ENCODE measurements around the gene TIRAP.
A peak's percentile ranks its signal among the peaks of the same experiment; 100 is the strongest.
"Not testable (repeated sequence)": the region's sequence is repeated elsewhere in the genome, so short reads cannot be mapped to it uniquely, and the experiment has no call there.

Gene TIRAP, protein sequence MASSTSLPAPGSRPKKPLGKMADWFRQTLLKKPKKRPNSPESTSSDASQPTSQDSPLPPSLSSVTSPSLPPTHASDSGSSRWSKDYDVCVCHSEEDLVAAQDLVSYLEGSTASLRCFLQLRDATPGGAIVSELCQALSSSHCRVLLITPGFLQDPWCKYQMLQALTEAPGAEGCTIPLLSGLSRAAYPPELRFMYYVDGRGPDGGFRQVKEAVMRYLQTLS

DNA sequence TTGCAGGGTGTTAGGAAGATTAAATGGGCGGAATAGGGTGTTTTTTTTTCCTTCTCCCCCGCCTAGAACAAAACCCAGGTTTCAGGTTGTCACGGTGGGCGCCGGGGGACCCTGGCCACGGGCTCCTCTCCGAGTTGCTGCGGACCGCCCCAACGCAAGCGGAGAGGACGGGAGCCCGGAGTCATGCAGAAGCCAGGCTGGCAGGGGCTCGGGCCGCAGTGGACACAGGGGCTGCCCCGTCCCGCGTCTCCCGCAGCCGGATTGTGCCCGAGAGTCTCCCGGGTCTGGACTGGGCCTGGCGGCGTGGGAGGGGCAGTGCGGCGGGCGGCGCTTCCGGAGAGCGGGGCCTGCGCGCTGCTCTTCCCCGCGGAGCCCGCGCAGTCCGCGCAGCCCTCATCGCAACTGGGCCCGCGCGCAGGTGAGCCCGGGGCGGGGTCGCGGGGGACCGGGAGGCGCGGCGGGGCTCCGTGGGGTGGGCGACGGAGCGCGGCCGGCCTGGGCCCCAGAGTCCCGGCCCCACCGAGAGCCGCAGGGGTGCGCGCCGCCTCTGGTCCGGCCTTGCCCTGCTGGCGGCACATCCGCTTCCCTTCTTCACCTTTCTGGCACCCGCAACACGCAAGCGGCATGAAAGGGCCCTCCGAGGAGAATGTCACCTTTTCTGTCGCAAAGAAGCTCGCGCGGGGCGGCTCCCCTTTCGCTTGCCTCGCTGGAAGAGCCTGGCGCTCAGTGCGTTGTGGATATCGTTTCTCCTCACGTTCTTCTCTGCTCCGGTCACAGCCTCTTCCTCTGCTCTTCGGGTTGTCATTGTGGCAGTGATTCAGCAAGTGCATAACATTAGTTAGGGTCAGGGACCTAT lies at the start of gene TIRAP:
Gene TIRAP (plus strand): TSS at position 358 of the 856 bp plus-strand sequence. CDS start 7,802 bp downstream, outside the sequence.
- peak; percentile 70 for DNase-seq (ENCODE audit: low read depth)
- TF ChIP-seq, protein P1, sequence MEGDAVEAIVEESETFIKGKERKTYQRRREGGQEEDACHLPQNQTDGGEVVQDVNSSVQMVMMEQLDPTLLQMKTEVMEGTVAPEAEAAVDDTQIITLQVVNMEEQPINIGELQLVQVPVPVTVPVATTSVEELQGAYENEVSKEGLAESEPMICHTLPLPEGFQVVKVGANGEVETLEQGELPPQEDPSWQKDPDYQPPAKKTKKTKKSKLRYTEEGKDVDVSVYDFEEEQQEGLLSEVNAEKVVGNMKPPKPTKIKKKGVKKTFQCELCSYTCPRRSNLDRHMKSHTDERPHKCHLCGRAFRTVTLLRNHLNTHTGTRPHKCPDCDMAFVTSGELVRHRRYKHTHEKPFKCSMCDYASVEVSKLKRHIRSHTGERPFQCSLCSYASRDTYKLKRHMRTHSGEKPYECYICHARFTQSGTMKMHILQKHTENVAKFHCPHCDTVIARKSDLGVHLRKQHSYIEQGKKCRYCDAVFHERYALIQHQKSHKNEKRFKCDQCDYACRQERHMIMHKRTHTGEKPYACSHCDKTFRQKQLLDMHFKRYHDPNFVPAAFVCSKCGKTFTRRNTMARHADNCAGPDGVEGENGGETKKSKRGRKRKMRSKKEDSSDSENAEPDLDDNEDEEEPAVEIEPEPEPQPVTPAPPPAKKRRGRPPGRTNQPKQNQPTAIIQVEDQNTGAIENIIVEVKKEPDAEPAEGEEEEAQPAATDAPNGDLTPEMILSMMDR (IDR thresholded peaks at IDR 0.05; ENCODE audit: insufficient read depth, low read depth, low read length, missing control alignments): no peak

DNA sequence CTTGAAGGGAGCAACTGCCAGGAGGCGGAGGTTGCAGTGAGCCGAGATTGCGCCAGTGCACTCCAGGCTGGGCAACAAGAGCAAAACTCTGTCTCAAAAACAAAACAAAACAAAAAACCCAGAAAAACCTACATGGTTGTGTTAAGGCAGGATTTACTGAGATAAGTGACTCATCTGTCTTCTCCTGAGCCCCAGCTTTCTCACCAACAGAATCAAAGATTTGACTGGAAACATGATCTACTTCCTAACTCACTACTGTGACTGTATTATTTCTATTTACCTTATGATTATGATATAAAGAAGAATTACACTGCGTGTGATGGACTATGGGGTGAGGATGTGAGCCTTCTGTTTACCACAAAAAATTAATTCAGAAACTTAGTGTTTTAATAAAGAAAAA lies 49.5 kb upstream of the TIRAP start:
- TF ChIP-seq, protein P1 (IDR thresholded peaks at IDR 0.05; ENCODE audit: insufficient read depth, low read depth, low read length, missing control alignments): no peak
- no peak overlapping the region for H3K4me3 ChIP-seq (ENCODE audit: low read depth, low read length)
- no peak for DNase-seq (ENCODE audit: low read depth)

More for the DNA sequence above, at the start of gene TIRAP:
- peak within 1 kb of the TSS; percentile 71 for H3K4me3 ChIP-seq (ENCODE audit: low read depth, low read length)

DNA sequence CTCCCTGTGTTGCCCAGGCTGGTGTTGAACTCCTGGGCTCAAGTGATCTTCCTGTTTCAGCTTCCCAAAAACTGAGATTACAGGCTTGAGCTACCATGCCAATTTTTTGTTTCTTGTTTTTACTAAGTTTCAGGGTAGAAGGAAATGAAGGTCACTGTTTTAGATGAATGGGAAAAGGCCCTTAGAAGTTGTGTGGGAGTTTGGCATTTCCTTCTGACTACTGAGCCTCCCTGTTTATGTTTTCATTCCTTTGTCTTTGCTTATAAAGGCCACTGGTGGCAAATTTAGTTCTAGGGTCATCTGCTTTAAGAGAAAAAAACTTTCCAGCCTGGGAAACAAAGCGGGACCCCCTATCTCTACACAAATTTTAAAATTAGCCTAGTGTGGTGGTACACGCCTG lies 36.3 kb upstream of the TIRAP start:
- H3K4me3 ChIP-seq (ENCODE audit: low read depth, low read length): no peak overlapping the region
- no peak for DNase-seq (ENCODE audit: low read depth)
- TF ChIP-seq, protein P1 (IDR thresholded peaks at IDR 0.05; ENCODE audit: insufficient read depth, low read depth, low read length, missing control alignments): no peak

DNA sequence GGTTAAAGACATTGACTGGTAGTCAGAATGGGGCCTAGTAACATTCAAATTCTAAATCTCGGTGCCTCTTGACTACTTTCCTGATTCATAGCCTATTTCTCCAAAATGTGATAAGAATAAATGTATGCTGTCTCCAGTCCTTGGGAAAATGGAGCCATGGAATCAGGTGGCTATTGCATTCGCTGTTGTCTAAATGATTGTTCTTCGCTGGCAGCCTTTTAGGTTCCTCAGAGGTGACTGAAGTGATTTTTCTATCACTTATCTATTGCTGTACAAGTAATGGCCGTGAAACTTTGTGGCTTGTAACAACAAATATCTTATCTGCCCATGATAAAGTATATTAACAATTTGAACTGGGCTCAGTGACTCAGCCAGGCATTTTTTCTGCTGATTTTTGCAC lies 29.6 kb upstream of the TIRAP start:
- TF ChIP-seq, protein P1 (IDR thresholded peaks at IDR 0.05; ENCODE audit: insufficient read depth, low read depth, low read length, missing control alignments): no peak
- no peak for DNase-seq (ENCODE audit: low read depth)
- no peak overlapping the region for H3K4me3 ChIP-seq (ENCODE audit: low read depth, low read length)

DNA sequence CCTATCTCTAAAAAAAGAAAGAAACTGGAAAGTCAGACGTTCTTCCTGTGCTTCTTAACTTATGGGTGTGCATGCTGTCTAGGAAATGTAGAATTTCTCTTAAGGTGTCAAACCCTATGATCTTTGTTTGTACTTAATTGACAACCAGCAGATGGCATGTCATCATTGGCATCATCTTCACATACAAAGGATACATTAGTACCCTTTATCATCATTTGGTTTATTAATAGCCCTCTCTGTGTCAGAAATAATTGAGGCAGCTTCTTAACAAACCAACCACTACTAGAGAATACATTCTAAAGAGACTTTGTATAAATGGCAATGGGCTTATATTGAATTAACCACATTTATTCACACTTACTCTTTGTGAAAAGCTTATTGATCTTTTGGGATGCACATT lies 28.1 kb upstream of the TIRAP start:
- DNase-seq (ENCODE audit: low read depth): no peak
- no peak overlapping the region for H3K4me3 ChIP-seq (ENCODE audit: low read depth, low read length)
- TF ChIP-seq, protein P1 (IDR thresholded peaks at IDR 0.05; ENCODE audit: insufficient read depth, low read depth, low read length, missing control alignments): no peak

DNA sequence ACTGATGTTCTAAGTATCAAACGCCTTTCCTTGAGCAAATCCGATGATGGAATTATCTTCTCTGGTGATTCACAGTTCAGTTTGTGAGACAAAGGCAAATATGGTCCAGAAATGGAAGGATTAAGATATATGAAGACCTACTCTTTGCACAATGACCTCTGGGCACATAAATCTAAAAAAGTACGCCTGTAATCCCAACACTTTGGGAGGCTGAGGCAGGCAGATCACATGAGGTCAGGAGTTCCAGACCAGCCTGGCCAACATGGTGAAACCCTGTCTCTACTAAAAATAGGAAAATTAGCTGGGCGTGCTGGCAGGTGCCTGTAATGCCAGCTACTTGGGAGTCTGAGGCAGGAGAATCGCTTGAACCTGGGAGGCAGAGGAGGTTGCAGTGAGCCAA lies 27.4 kb upstream of the TIRAP start:
- H3K4me3 ChIP-seq (ENCODE audit: low read depth, low read length); DNase-seq (ENCODE audit: low read depth): not testable (repeated sequence)

DNA sequence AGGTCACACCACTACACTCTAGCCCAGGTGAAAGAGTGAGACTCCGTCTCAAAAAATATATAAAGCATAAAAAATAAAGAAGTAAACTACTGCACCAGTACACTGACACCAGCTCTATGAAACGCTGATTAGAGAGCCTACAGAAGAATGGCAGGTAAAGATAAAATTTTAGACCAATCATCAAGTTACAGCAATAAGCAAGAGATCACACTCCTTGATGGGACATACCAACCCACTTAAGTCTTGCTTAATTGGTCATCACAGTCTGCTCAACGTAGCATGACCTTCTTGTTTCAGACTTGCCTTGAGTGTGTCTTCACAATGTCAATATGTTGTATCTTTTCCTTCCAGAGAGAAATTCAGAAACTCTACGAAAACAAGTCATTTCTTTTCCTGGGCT lies 26.7 kb upstream of the TIRAP start:
- TF ChIP-seq, protein P1 (IDR thresholded peaks at IDR 0.05; ENCODE audit: insufficient read depth, low read depth, low read length, missing control alignments): no peak
- no peak for DNase-seq (ENCODE audit: low read depth)
- H3K4me3 ChIP-seq (ENCODE audit: low read depth, low read length): no peak overlapping the region
